H9 (cell line): ENCODE measurements around the gene SRC. TPM values are rescaled to one million over a fixed set of nuclear protein-coding genes. Genes with fewer than 3 reads are reported as not detected.
A peak's percentile ranks its signal among the peaks of the same experiment; 100 is the strongest.

Source experiments
- DNase-seq: peaks from one replicate; pipeline ENCODE4 v3.0.0-alpha.2; 2017
- H2AFZ ChIP-seq: one replicate; pipeline ENCODE4 v1.6.1; 2013; ENCODE audit warnings: mild to moderate bottlenecking, low read length, control low read depth, moderate library complexity
- H2AK5ac ChIP-seq: 2 replicates; pipeline ENCODE4 v1.6.1; 2013; ENCODE audit warnings: low read length, control low read depth, mixed read lengths; ENCODE audit not compliant: insufficient read length
- H2BK120ac ChIP-seq: one replicate; pipeline ENCODE4 v1.6.1; 2013; ENCODE audit warnings: low read depth, mild to moderate bottlenecking, low read length, control low read depth, inconsistent platforms; ENCODE audit not compliant: poor library complexity, severe bottlenecking
- H2BK12ac ChIP-seq: 2 replicates; pipeline ENCODE4 v1.6.1; 2013; ENCODE audit warnings: low read length, control low read depth, mixed read lengths, low read depth; ENCODE audit not compliant: insufficient read length
- H2BK15ac ChIP-seq: 2 replicates; pipeline ENCODE4 v1.6.1; 2013; ENCODE audit warnings: low read depth, low read length, control low read depth
- H2BK20ac ChIP-seq: one replicate; pipeline ENCODE4 v1.6.1; 2013; ENCODE audit warnings: low read depth, mild to moderate bottlenecking, low read length, control low read depth, inconsistent platforms; ENCODE audit not compliant: poor library complexity, severe bottlenecking
- H2BK5ac ChIP-seq: 2 replicates; pipeline ENCODE4 v1.6.1; 2013; ENCODE audit warnings: low read length, control low read depth, mixed read lengths; ENCODE audit not compliant: insufficient read length
- H3K14ac ChIP-seq: 2 replicates; pipeline ENCODE4 v1.6.1; 2013; ENCODE audit warnings: low read length, control low read depth; ENCODE audit not compliant: insufficient read depth
- H3K18ac ChIP-seq: 2 replicates; pipeline ENCODE4 v1.6.1; 2013; ENCODE audit warnings: low read depth, mild to moderate bottlenecking, mixed read lengths, low read length, control low read depth; ENCODE audit not compliant: insufficient read length
- H3K23ac ChIP-seq: 2 replicates; pipeline ENCODE4 v1.6.1; 2013; ENCODE audit warnings: low read length, control low read depth, mixed read lengths, low read depth; ENCODE audit not compliant: insufficient read length
- H3K23me2 ChIP-seq: 2 replicates; pipeline ENCODE4 v1.6.1; 2013; ENCODE audit warnings: low read depth, mild to moderate bottlenecking, mixed read lengths, low read length, control low read depth; ENCODE audit not compliant: insufficient read length, poor library complexity, severe bottlenecking
- H3K27ac ChIP-seq: 2 replicates; pipeline ENCODE4 v1.5.1; 2013; ENCODE audit warnings: low read length, control low read depth, mixed read lengths, low read depth; ENCODE audit not compliant: insufficient read length
- H3K27me3 ChIP-seq: 2 replicates; pipeline ENCODE4 v1.6.1; 2013; ENCODE audit warnings: low read length, control low read depth, inconsistent platforms; ENCODE audit not compliant: insufficient read depth
- H3K4ac ChIP-seq: 2 replicates; pipeline ENCODE4 v1.6.1; 2013; ENCODE audit warnings: low read depth, mild to moderate bottlenecking, control low read depth, inconsistent platforms, low read length, moderate library complexity
- H3K4me1 ChIP-seq: 2 replicates; pipeline ENCODE4 v1.6.1; 2013; ENCODE audit warnings: low read length, control low read depth, inconsistent platforms; ENCODE audit not compliant: insufficient read depth
- H3K4me2 ChIP-seq: 2 replicates; pipeline ENCODE4 v1.6.1; 2013; ENCODE audit warnings: low read length, control low read depth, mixed read lengths; ENCODE audit not compliant: insufficient read length, insufficient read depth
- H3K56ac ChIP-seq: 2 replicates; pipeline ENCODE4 v1.6.1; 2013; ENCODE audit warnings: low read depth, mild to moderate bottlenecking, mixed read lengths, low read length, control low read depth; ENCODE audit not compliant: insufficient read length
- H3K79me1 ChIP-seq: 2 replicates; pipeline ENCODE4 v1.6.1; 2013; ENCODE audit warnings: low read depth, mild to moderate bottlenecking, moderate library complexity, low read length, control low read depth, inconsistent platforms; ENCODE audit not compliant: insufficient read depth, poor library complexity, severe bottlenecking
- H3K79me2 ChIP-seq: 2 replicates; pipeline ENCODE4 v1.6.1; 2013; ENCODE audit warnings: low read length, control low read depth, inconsistent platforms; ENCODE audit not compliant: insufficient read depth
- H3K9ac ChIP-seq: 2 replicates; pipeline ENCODE4 v1.6.1; 2013; ENCODE audit warnings: low read length, control low read depth, mixed read lengths; ENCODE audit not compliant: insufficient read length; ENCODE audit errors: extremely low read depth
- H3K9me3 ChIP-seq: one replicate; pipeline ENCODE4 v1.6.1; 2013; ENCODE audit warnings: low read depth, low read length, inconsistent platforms; ENCODE audit not compliant: control insufficient read depth
- H3T11ph ChIP-seq: one replicate; pipeline ENCODE4 v1.6.1; 2013; ENCODE audit warnings: mild to moderate bottlenecking, low read length, control low read depth, inconsistent platforms
- H4K20me1 ChIP-seq: one replicate; pipeline ENCODE4 v1.6.1; 2013; ENCODE audit not compliant: control insufficient read depth, insufficient read length, insufficient read depth
- H4K5ac ChIP-seq: 2 replicates; pipeline ENCODE4 v1.6.1; 2013; ENCODE audit warnings: low read depth, mild to moderate bottlenecking, mixed read lengths, low read length, control low read depth; ENCODE audit not compliant: insufficient read length
- H4K8ac ChIP-seq: replicated peaks from 2 replicates; pipeline ENCODE4 v1.6.1; 2013; ENCODE audit warnings: low read length, control low read depth, mixed read lengths, low read depth; ENCODE audit not compliant: insufficient read length
- H4K91ac ChIP-seq: 2 replicates; pipeline ENCODE4 v1.6.1; 2013; ENCODE audit warnings: low read depth, mild to moderate bottlenecking, moderate library complexity, mixed read lengths, low read length, control low read depth; ENCODE audit not compliant: insufficient read length
- H3K27ac Mint-ChIP-seq, 3 experiments: 2 replicates in 2 of 3; 3 replicates in 1 of 3; pipeline ENCODE4 v1.8.0; 2020 to 2021; ENCODE audit warnings: mixed read lengths in 3 of 3, mild to moderate bottlenecking in 1 of 3, moderate library complexity in 1 of 3
- H3K27me3 Mint-ChIP-seq: 2 replicates; pipeline ENCODE4 v1.8.0; 2021; ENCODE audit warnings: low read depth, mild to moderate bottlenecking, moderate library complexity, mixed read lengths
- H3K36me3 Mint-ChIP-seq, 3 experiments: 2 replicates in 2 of 3; 3 replicates in 1 of 3; pipeline ENCODE4 v1.8.0; 2020 to 2021; ENCODE audit warnings: low read depth in 3 of 3, mixed read lengths in 3 of 3; ENCODE audit not compliant: insufficient read depth in 1 of 3
- H3K4me1 Mint-ChIP-seq, 2 experiments: 2 replicates each; pipeline ENCODE4 v1.8.0; 2020; ENCODE audit warnings: mixed read lengths in 2 of 2
- H3K4me3 Mint-ChIP-seq, 2 experiments: 2 replicates in 1 of 2; 3 replicates in 1 of 2; pipeline ENCODE4 v1.8.0; 2020 to 2021; ENCODE audit warnings: mild to moderate bottlenecking in 2 of 2, mixed read lengths in 2 of 2, moderate library complexity in 1 of 2
- H3K9me3 Mint-ChIP-seq, 2 experiments: 2 replicates in 1 of 2; 3 replicates in 1 of 2; pipeline ENCODE4 v1.8.0; 2020; ENCODE audit warnings: mild to moderate bottlenecking in 2 of 2, mixed read lengths in 2 of 2, moderate library complexity in 1 of 2
- WGBS: extraction: QIAGEN DNeasy Blood & Tissue Kit; methylation state at CpG from one replicate; pipeline ENCODE4 v1.1.7; 2013; ENCODE audit warnings: missing lambda C conversion rate, low lambda C conversion rate, mixed read lengths; ENCODE audit not compliant: insufficient read length; ENCODE audit errors: extremely low coverage; 5-methylcytosine and 5-hydroxymethylcytosine counted together
- total RNA-seq: library from RNA; stranded (reverse); gene quantifications from 2 replicates; pipeline ENCODE4 v1.2.1, GENCODE V29; 2021
- TF ChIP-seq, protein P1 (sequence below): fragments of 200-600 bp; sonication (generic); conservative IDR thresholded peaks from 3 replicates; pipeline ENCODE4 v1.8.0; 2021; ENCODE audit warnings: antibody characterized with exemption, mild to moderate bottlenecking

The SRC gene
- total RNA-seq, 1 experiment from 2014 or later: 44.5 TPM

DNA sequence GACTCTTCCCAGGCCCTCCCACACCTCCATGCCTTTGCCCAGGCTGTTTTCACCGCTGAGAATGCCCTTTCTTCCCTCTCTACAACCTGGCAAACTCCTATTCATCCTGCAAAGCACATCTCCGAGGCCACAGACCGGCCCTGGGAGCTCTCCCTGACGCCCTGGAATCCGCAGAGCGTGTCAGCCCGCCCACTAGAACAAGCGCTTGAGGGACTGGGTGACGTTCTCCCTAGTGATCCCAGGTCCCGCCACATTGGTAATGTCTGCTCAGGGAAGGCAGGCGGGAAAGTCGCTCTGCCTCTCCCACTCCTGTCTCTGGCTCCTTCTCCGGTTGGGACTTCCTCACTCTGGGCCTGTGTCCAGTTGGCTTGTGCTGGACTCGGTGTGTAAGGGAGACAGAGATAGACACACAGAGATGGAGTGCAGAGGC is 61.6 kb downstream of the SRC start:
- H2BK12ac ChIP-seq: no peak overlapping the region
- peak overlapping the region; percentile 6 to 73 (median 19); a peak in 4 of 7 replicates for H3K27ac Mint-ChIP-seq
- no peaks in the 10 kb centered on the region for H3K9me3 Mint-ChIP-seq
- H2BK120ac ChIP-seq: no peak overlapping the region
- DNase-seq: no peak
- H3K14ac ChIP-seq: no peak overlapping the region
- H3K4me1 Mint-ChIP-seq: peaks cover 31 to 43% of the 10 kb centered on the region in 2 experiments
- H3T11ph ChIP-seq: no peak overlapping the region
- peaks cover 12% of the 10 kb centered on the region; the same call in 1 of the 2 replicates for H3K4me1 ChIP-seq
- no peak overlapping the region for H2BK15ac ChIP-seq
- no peak overlapping the region for H2AK5ac ChIP-seq
- no peak overlapping the region for H3K56ac ChIP-seq
- peaks cover 4 to 15% (median 14%) of the 10 kb centered on the region in 3 experiments for H3K36me3 Mint-ChIP-seq
- H3K4me2 ChIP-seq: no peak overlapping the region
- no peak overlapping the region for H2BK20ac ChIP-seq
- H2AFZ ChIP-seq: no peak overlapping the region
- no peaks in the 10 kb centered on the region for H3K79me2 ChIP-seq
- H3K4ac ChIP-seq: no peak overlapping the region
- H3K79me1 ChIP-seq: no peaks in the 10 kb centered on the region
- no peak overlapping the region for H3K9ac ChIP-seq
- no peak overlapping the region for H4K5ac ChIP-seq
- H3K27ac ChIP-seq: no peak overlapping the region
- H2BK5ac ChIP-seq: no peak overlapping the region
- H4K8ac ChIP-seq: no peak overlapping the region
- peaks cover 2% of the 10 kb centered on the region for H3K23me2 ChIP-seq
- no peaks in the 10 kb centered on the region for H3K9me3 ChIP-seq
- peaks cover 21% of the 10 kb centered on the region for H3K27me3 Mint-ChIP-seq
- H3K4me3 Mint-ChIP-seq: peak overlapping the region in 1 of 2 experiments; percentile 11; a peak in 2 of 5 replicates
- no peak overlapping the region for H3K18ac ChIP-seq
- no peaks in the 10 kb centered on the region for H4K20me1 ChIP-seq
- WGBS: no CpG with 5 or more reads among the region's 14 CpGs
- H3K27me3 ChIP-seq: no peaks in the 10 kb centered on the region; the same call in 1 of the 2 replicates
- no peak overlapping the region for H3K23ac ChIP-seq
- no peak overlapping the region for H4K91ac ChIP-seq
- TF ChIP-seq, protein P1, sequence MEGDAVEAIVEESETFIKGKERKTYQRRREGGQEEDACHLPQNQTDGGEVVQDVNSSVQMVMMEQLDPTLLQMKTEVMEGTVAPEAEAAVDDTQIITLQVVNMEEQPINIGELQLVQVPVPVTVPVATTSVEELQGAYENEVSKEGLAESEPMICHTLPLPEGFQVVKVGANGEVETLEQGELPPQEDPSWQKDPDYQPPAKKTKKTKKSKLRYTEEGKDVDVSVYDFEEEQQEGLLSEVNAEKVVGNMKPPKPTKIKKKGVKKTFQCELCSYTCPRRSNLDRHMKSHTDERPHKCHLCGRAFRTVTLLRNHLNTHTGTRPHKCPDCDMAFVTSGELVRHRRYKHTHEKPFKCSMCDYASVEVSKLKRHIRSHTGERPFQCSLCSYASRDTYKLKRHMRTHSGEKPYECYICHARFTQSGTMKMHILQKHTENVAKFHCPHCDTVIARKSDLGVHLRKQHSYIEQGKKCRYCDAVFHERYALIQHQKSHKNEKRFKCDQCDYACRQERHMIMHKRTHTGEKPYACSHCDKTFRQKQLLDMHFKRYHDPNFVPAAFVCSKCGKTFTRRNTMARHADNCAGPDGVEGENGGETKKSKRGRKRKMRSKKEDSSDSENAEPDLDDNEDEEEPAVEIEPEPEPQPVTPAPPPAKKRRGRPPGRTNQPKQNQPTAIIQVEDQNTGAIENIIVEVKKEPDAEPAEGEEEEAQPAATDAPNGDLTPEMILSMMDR: no peak
